ENCODE data around the gene GATM.

GATM gene

GRCh38 chr15:45378149-45378912 lies at the start of gene GATM:
Gene GATM, minus strand, starts transcription at chr15:45378544. Its CDS starts 91 bp downstream, at chr15:45378453.
- DNase-seq (ENCODE audit: extremely low read depth in 1 of 2, low read depth in 1 of 2): peak; percentile 7 to 29

- DNase-seq (ENCODE audit: extremely low read depth in 1 of 2, low read depth in 1 of 2): no peak
Observed at GRCh38 chr15:45427085-45427484, 48.7 kb upstream of the GATM start.

- no peak for DNase-seq (ENCODE audit: extremely low read depth in 1 of 2, low read depth in 1 of 2)
Observed at GRCh38 chr15:45425135-45425534, 46.8 kb upstream of the GATM start.

GRCh38 chr15:45424429-45424828 lies 46.1 kb upstream of the GATM start:
- DNase-seq (ENCODE audit: extremely low read depth in 1 of 2, low read depth in 1 of 2): no peak

- no peak for DNase-seq (ENCODE audit: extremely low read depth in 1 of 2, low read depth in 1 of 2)
Observed at GRCh38 chr15:45417303-45417950, 39.1 kb upstream of the GATM start.

- no peak for DNase-seq (ENCODE audit: extremely low read depth in 1 of 2, low read depth in 1 of 2)
Observed at GRCh38 chr15:45414215-45414885, 36.0 kb upstream of the GATM start.

- DNase-seq (ENCODE audit: extremely low read depth in 1 of 2, low read depth in 1 of 2): no peak
Observed at GRCh38 chr15:45409596-45409995, 31.3 kb upstream of the GATM start.

- DNase-seq (ENCODE audit: extremely low read depth in 1 of 2, low read depth in 1 of 2): no peak
Observed at GRCh38 chr15:45407786-45408185, 29.4 kb upstream of the GATM start.

- peak in 1 of 2 donors; percentile 8 for DNase-seq (ENCODE audit: extremely low read depth in 1 of 2, low read depth in 1 of 2)
Observed at GRCh38 chr15:45402955-45403877, 24.9 kb upstream of the GATM start.

- DNase-seq (ENCODE audit: extremely low read depth in 1 of 2, low read depth in 1 of 2): peak; percentile 89 to 91
Observed at GRCh38 chr15:45402162-45402954, 24.0 kb upstream of the GATM start.

GRCh38 chr15:45401665-45402161 lies 23.4 kb upstream of the GATM start:
- DNase-seq (ENCODE audit: extremely low read depth in 1 of 2, low read depth in 1 of 2): no peak

- no peak for DNase-seq (ENCODE audit: extremely low read depth in 1 of 2, low read depth in 1 of 2)
Observed at GRCh38 chr15:45399381-45400212, 21.3 kb upstream of the GATM start.

GRCh38 chr15:45397116-45397665 lies 18.8 kb upstream of the GATM start:
- DNase-seq (ENCODE audit: extremely low read depth in 1 of 2, low read depth in 1 of 2): no peak

- DNase-seq (ENCODE audit: extremely low read depth in 1 of 2, low read depth in 1 of 2): no peak
Observed at GRCh38 chr15:45395943-45396342, 17.6 kb upstream of the GATM start.

GRCh38 chr15:45394681-45395080 lies 16.3 kb upstream of the GATM start:
- DNase-seq (ENCODE audit: extremely low read depth in 1 of 2, low read depth in 1 of 2): no peak

- DNase-seq (ENCODE audit: extremely low read depth in 1 of 2, low read depth in 1 of 2): no peak
Observed at GRCh38 chr15:45393851-45394250, 15.5 kb upstream of the GATM start.

GRCh38 chr15:45392584-45392855 lies 14.2 kb upstream of the GATM start:
- DNase-seq (ENCODE audit: extremely low read depth in 1 of 2, low read depth in 1 of 2): no peak

- DNase-seq (ENCODE audit: extremely low read depth in 1 of 2, low read depth in 1 of 2): no peak
Observed at GRCh38 chr15:45391746-45392583, 13.6 kb upstream of the GATM start.

Data from activated CD8-positive, alpha-beta memory T cell treated with anti-CD3 and anti-CD28 coated beads for 1 hour (primary cell).